SU-DHL-6 (cell line): ENCODE data around the gene FBXW11.

Experiments used
- H2AFZ ChIP-seq: fragments of 200-600 bp; sonication (generic); 2 replicates; pipeline ENCODE4 v1.6.1; 2014; ENCODE audit warnings: low read depth, mild to moderate bottlenecking, moderate library complexity, mixed read lengths, antibody characterized with exemption, low read length; ENCODE audit not compliant: severe bottlenecking
- H3F3A ChIP-seq: fragments of 200-600 bp; shearing (Covaris generic); 2 replicates; pipeline ENCODE4 v1.6.0; 2016; ENCODE audit warnings: antibody characterized with exemption, mild to moderate bottlenecking; ENCODE audit not compliant: insufficient read depth
- H3K27ac ChIP-seq: fragments of 200-600 bp; sonication (generic); 2 replicates; pipeline ENCODE4 v1.5.1; 2016; ENCODE audit warnings: low read depth, mild to moderate bottlenecking, low read length, moderate library complexity, mixed read lengths
- H3K27me3 ChIP-seq: fragments of 200-600 bp; sonication (generic), shearing (Covaris generic); 2 replicates; pipeline ENCODE4 v1.6.0; 2014; ENCODE audit warnings: mild to moderate bottlenecking, low read length
- H3K36me3 ChIP-seq: fragments of 200-600 bp; sonication (generic); 2 replicates; pipeline ENCODE4 v1.6.1; 2014; ENCODE audit warnings: mild to moderate bottlenecking, low read length, mixed read lengths
- H3K4me2 ChIP-seq: fragments of 300-600, 200-600 bp; shearing (Covaris generic), sonication (generic); 2 replicates; pipeline ENCODE4 v1.6.0; 2014; ENCODE audit warnings: low read length, low read depth, mild to moderate bottlenecking; ENCODE audit not compliant: poor library complexity, severe bottlenecking
- H3K4me3 ChIP-seq: fragments of 200-600 bp; sonication (generic); 2 replicates; pipeline ENCODE4 v1.5.1; 2014; ENCODE audit warnings: antibody characterized with exemption, low read length, mild to moderate bottlenecking, mixed read lengths; ENCODE audit not compliant: insufficient read depth, poor library complexity, severe bottlenecking
- H3K79me2 ChIP-seq: fragments of 200-600 bp; sonication (generic); 2 replicates; pipeline ENCODE4 v1.6.1; 2014; ENCODE audit warnings: mild to moderate bottlenecking, low read length, moderate library complexity; ENCODE audit not compliant: insufficient read depth
- H3K9ac ChIP-seq: fragments of 200-600 bp; sonication (generic); 2 replicates; pipeline ENCODE4 v1.7.0; 2014; ENCODE audit warnings: mild to moderate bottlenecking, low read length
- H3K9me2 ChIP-seq: fragments of 200-600 bp; sonication (generic); replicated peaks from 2 replicates; pipeline ENCODE4 v1.6.1; 2014; ENCODE audit warnings: low read length; ENCODE audit not compliant: insufficient read depth
- H3K9me3 ChIP-seq: fragments of 200-600 bp; sonication (generic); 2 replicates; pipeline ENCODE4 v1.6.1; 2014; ENCODE audit warnings: low read length, mixed read lengths; ENCODE audit not compliant: insufficient read depth
- H4K20me1 ChIP-seq: fragments of 200-600 bp; sonication (generic); 2 replicates; pipeline ENCODE4 v1.6.1; 2014; ENCODE audit warnings: low read depth, mild to moderate bottlenecking, antibody characterized with exemption, low read length, moderate library complexity, mixed read lengths
- CTCF ChIP-seq: fragments of 200-600 bp; sonication (generic); IDR thresholded peaks from one replicate; pipeline ENCODE4 v1.5.1; 2017; ENCODE audit warnings: antibody characterized with exemption, mild to moderate bottlenecking, low read length, moderate library complexity; ENCODE audit not compliant: insufficient read depth, poor library complexity, severe bottlenecking
- EZH2phosphoT487 ChIP-seq: fragments of 200-600 bp; sonication (generic), shearing (Covaris generic); conservative IDR thresholded peaks from 2 replicates; pipeline ENCODE4 v1.6.1; 2018; ENCODE audit warnings: mild to moderate bottlenecking, antibody characterized with exemption, low read length, moderate library complexity, mixed read lengths

Gene FBXW11

DNA sequence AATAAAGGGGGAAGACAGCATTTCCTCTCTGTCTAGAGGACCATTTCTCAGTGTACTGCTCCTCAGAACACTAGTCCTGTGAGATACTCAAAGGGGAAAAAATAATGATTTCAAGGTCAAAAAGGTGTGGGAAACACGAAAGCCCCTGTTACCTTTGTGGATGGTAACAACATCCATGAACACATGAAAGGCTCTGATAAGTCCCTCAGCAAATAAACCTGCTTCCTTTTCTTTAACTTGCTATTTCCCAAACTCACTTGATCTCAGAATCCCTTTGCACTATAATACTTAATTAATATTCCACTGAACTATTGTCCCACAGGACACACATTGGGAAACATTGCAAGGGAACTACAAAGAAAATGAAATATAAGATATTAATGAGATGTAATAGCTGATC is 155.2 kb downstream of the FBXW11 start:
- H3K27me3 ChIP-seq: no peaks in the 10 kb centered on the region
- no peak overlapping the region for H3K4me2 ChIP-seq
- H3K4me3 ChIP-seq: no peak overlapping the region
- TF ChIP-seq EZH2phosphoT487 (no peak), CTCF (no peak)
- no peaks in the 10 kb centered on the region for H3K79me2 ChIP-seq
- H4K20me1 ChIP-seq: no peaks in the 10 kb centered on the region
- H3F3A ChIP-seq: no peaks in the 10 kb centered on the region
- no peak overlapping the region for H3K9ac ChIP-seq
- no peak overlapping the region for H2AFZ ChIP-seq
- no peaks in the 10 kb centered on the region for H3K9me2 ChIP-seq
- H3K36me3 ChIP-seq: no peaks in the 10 kb centered on the region
- H3K9me3 ChIP-seq: no peaks in the 10 kb centered on the region
- H3K27ac ChIP-seq: no peak overlapping the region

DNA sequence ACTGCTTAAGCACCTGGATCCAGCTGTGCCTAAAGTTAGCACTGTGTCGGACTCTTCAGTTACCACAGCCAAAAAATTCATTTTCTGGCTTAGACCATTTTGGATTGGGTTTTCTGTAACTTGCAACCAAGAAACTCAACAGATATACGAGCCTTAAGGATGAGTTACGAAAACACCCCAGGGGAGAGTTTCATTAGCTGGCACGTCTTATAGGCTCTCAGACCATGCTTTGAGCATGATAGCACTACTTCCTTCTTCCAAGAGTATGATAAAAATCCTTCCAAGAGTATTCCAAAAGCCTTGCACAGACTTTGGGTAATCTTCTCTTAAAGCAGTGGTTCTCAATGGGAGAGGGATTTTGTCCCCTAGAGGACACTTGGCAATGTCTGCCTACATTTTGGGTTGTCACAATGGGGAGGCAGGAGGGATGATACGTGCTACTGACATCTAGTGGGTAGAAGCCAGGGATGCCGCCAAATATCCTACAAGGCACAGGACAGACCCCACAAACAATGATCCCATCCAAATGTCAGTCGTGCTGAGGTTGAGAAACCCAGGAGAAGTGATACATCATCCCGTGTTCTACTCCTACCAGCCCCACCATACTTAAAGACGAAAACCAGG is 156.0 kb downstream of the FBXW11 start:
- Histone ChIP-seq H3K4me2 (no peak overlapping the region), H3K9me3 (no peaks in the 10 kb centered on the region), H3F3A (no peaks in the 10 kb centered on the region), H3K79me2 (no peaks in the 10 kb centered on the region), H2AFZ (no peak overlapping the region), H3K9me2 (no peaks in the 10 kb centered on the region), H3K4me3 (no peak overlapping the region), H3K27me3 (no peaks in the 10 kb centered on the region), H3K36me3 (no peaks in the 10 kb centered on the region), H4K20me1 (no peaks in the 10 kb centered on the region), H3K9ac (no peak overlapping the region), H3K27ac (no peak overlapping the region)
- TF ChIP-seq EZH2phosphoT487 (no peak), CTCF (no peak)

- H3K27ac ChIP-seq: no peak overlapping the region
- no peak overlapping the region for H3K9ac ChIP-seq
- no peaks in the 10 kb centered on the region for H3K9me3 ChIP-seq
- TF ChIP-seq CTCF (no peak), EZH2phosphoT487 (no peak)
- H3K36me3 ChIP-seq: no peaks in the 10 kb centered on the region
- no peaks in the 10 kb centered on the region for H3K27me3 ChIP-seq
- no peak overlapping the region for H3K4me2 ChIP-seq
- no peaks in the 10 kb centered on the region for H3K9me2 ChIP-seq
- no peaks in the 10 kb centered on the region for H4K20me1 ChIP-seq
- no peak overlapping the region for H3K4me3 ChIP-seq
- no peak overlapping the region for H2AFZ ChIP-seq
- H3K79me2 ChIP-seq: no peaks in the 10 kb centered on the region
- no peaks in the 10 kb centered on the region for H3F3A ChIP-seq
Measured at GRCh38 chr5:171849585-171850323, 156.7 kb downstream of the FBXW11 start.
